SU-DHL-6 (cell line): ENCODE data around the gene CSNK1A1.

Experiments
- H2AFZ ChIP-seq: fragments of 200-600 bp; sonication (generic); 2 replicates; pipeline ENCODE4 v1.6.1; 2014; ENCODE audit warnings: low read depth, mild to moderate bottlenecking, moderate library complexity, mixed read lengths, antibody characterized with exemption, low read length; ENCODE audit not compliant: severe bottlenecking
- H3F3A ChIP-seq: fragments of 200-600 bp; shearing (Covaris generic); 2 replicates; pipeline ENCODE4 v1.6.0; 2016; ENCODE audit warnings: antibody characterized with exemption, mild to moderate bottlenecking; ENCODE audit not compliant: insufficient read depth
- H3K27ac ChIP-seq: fragments of 200-600 bp; sonication (generic); 2 replicates; pipeline ENCODE4 v1.5.1; 2016; ENCODE audit warnings: low read depth, mild to moderate bottlenecking, low read length, moderate library complexity, mixed read lengths
- H3K27me3 ChIP-seq: fragments of 200-600 bp; sonication (generic), shearing (Covaris generic); 2 replicates; pipeline ENCODE4 v1.6.0; 2014; ENCODE audit warnings: mild to moderate bottlenecking, low read length
- H3K36me3 ChIP-seq: fragments of 200-600 bp; sonication (generic); 2 replicates; pipeline ENCODE4 v1.6.1; 2014; ENCODE audit warnings: mild to moderate bottlenecking, low read length, mixed read lengths
- H3K4me2 ChIP-seq: fragments of 300-600, 200-600 bp; shearing (Covaris generic), sonication (generic); 2 replicates; pipeline ENCODE4 v1.6.0; 2014; ENCODE audit warnings: low read length, low read depth, mild to moderate bottlenecking; ENCODE audit not compliant: poor library complexity, severe bottlenecking
- H3K4me3 ChIP-seq: fragments of 200-600 bp; sonication (generic); 2 replicates; pipeline ENCODE4 v1.5.1; 2014; ENCODE audit warnings: antibody characterized with exemption, low read length, mild to moderate bottlenecking, mixed read lengths; ENCODE audit not compliant: insufficient read depth, poor library complexity, severe bottlenecking
- H3K79me2 ChIP-seq: fragments of 200-600 bp; sonication (generic); 2 replicates; pipeline ENCODE4 v1.6.1; 2014; ENCODE audit warnings: mild to moderate bottlenecking, low read length, moderate library complexity; ENCODE audit not compliant: insufficient read depth
- H3K9ac ChIP-seq: fragments of 200-600 bp; sonication (generic); 2 replicates; pipeline ENCODE4 v1.7.0; 2014; ENCODE audit warnings: mild to moderate bottlenecking, low read length
- H3K9me2 ChIP-seq: fragments of 200-600 bp; sonication (generic); replicated peaks from 2 replicates; pipeline ENCODE4 v1.6.1; 2014; ENCODE audit warnings: low read length; ENCODE audit not compliant: insufficient read depth
- H3K9me3 ChIP-seq: fragments of 200-600 bp; sonication (generic); 2 replicates; pipeline ENCODE4 v1.6.1; 2014; ENCODE audit warnings: low read length, mixed read lengths; ENCODE audit not compliant: insufficient read depth
- H4K20me1 ChIP-seq: fragments of 200-600 bp; sonication (generic); 2 replicates; pipeline ENCODE4 v1.6.1; 2014; ENCODE audit warnings: low read depth, mild to moderate bottlenecking, antibody characterized with exemption, low read length, moderate library complexity, mixed read lengths
- EZH2phosphoT487 ChIP-seq: fragments of 200-600 bp; sonication (generic), shearing (Covaris generic); conservative IDR thresholded peaks from 2 replicates; pipeline ENCODE4 v1.6.1; 2018; ENCODE audit warnings: mild to moderate bottlenecking, antibody characterized with exemption, low read length, moderate library complexity, mixed read lengths
- TF ChIP-seq, protein P1 (sequence below): fragments of 200-600 bp; sonication (generic); IDR thresholded peaks from one replicate; pipeline ENCODE4 v1.5.1; 2017; ENCODE audit warnings: antibody characterized with exemption, mild to moderate bottlenecking, low read length, moderate library complexity; ENCODE audit not compliant: insufficient read depth, poor library complexity, severe bottlenecking

Gene CSNK1A1

GRCh38 chr5:149521739-149522685 lies 29.2 kb downstream of the CSNK1A1 start:
- Histone ChIP-seq H3K27me3 (no peaks in the 10 kb centered on the region), H3K79me2 (peaks cover 100% of the 10 kb centered on the region), H3K9ac (no peak overlapping the region), H3K9me3 (no peaks in the 10 kb centered on the region), H3F3A (peaks cover 5% of the 10 kb centered on the region; the same call in 1 of the 2 replicates), H3K27ac (no peak overlapping the region), H3K4me2 (no peak overlapping the region), H4K20me1 (peaks cover 53% of the 10 kb centered on the region), H3K36me3 (peaks cover 46% of the 10 kb centered on the region), H2AFZ (no peak overlapping the region), H3K9me2 (no peaks in the 10 kb centered on the region), H3K4me3 (no peak overlapping the region)
- TF ChIP-seq EZH2phosphoT487 = no peak
- TF ChIP-seq, protein P1, sequence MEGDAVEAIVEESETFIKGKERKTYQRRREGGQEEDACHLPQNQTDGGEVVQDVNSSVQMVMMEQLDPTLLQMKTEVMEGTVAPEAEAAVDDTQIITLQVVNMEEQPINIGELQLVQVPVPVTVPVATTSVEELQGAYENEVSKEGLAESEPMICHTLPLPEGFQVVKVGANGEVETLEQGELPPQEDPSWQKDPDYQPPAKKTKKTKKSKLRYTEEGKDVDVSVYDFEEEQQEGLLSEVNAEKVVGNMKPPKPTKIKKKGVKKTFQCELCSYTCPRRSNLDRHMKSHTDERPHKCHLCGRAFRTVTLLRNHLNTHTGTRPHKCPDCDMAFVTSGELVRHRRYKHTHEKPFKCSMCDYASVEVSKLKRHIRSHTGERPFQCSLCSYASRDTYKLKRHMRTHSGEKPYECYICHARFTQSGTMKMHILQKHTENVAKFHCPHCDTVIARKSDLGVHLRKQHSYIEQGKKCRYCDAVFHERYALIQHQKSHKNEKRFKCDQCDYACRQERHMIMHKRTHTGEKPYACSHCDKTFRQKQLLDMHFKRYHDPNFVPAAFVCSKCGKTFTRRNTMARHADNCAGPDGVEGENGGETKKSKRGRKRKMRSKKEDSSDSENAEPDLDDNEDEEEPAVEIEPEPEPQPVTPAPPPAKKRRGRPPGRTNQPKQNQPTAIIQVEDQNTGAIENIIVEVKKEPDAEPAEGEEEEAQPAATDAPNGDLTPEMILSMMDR = no peak

- no peak overlapping the region for H3K9ac ChIP-seq
- no peaks in the 10 kb centered on the region for H3K9me2 ChIP-seq
- H3K9me3 ChIP-seq = no peaks in the 10 kb centered on the region
- TF ChIP-seq, protein P1 = no peak
- no peak for TF ChIP-seq EZH2phosphoT487
- H3K27me3 ChIP-seq = no peaks in the 10 kb centered on the region
- peaks cover 5% of the 10 kb centered on the region; the same call in 1 of the 2 replicates for H3F3A ChIP-seq
- H3K79me2 ChIP-seq = peaks cover 99% of the 10 kb centered on the region
- H3K4me2 ChIP-seq = no peak overlapping the region
- no peak overlapping the region for H3K4me3 ChIP-seq
- peaks cover 38% of the 10 kb centered on the region for H4K20me1 ChIP-seq
- no peak overlapping the region for H3K27ac ChIP-seq
- no peak overlapping the region for H2AFZ ChIP-seq
- peaks cover 52% of the 10 kb centered on the region for H3K36me3 ChIP-seq
These were observed 31.6 kb downstream of the CSNK1A1 start for GRCh38 chr5:149519601-149520000.

DNA sequence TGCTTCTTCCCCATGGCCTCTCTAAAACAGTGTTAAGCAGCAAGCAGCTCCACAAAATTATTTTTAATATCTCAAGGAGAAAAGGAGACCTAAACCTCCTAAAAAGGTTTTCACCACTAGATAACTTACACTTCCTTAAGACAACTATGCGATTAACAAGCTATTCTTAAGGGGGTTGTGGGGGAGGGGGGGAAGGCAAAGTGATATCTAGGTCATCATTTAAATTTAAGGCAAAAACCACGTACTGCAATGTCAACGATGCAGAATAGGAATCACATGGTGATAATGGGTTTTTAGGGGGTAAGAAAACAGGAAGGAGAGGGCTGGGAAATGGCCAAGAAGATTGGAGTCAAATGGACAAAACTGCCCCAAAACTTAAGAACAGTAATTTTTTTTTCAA lies 32.6 kb downstream of the CSNK1A1 start:
- Histone ChIP-seq H3F3A (peaks cover 5% of the 10 kb centered on the region; the same call in 1 of the 2 replicates), H3K27me3 (no peaks in the 10 kb centered on the region), H4K20me1 (peaks cover 34% of the 10 kb centered on the region), H2AFZ (no peak overlapping the region), H3K4me2 (no peak overlapping the region), H3K79me2 (peaks cover 98% of the 10 kb centered on the region), H3K9me3 (no peaks in the 10 kb centered on the region), H3K9me2 (no peaks in the 10 kb centered on the region), H3K9ac (no peak overlapping the region), H3K27ac (no peak overlapping the region), H3K4me3 (no peak overlapping the region), H3K36me3 (peaks cover 49% of the 10 kb centered on the region)
- TF ChIP-seq, protein P1 = no peak
